Motor neuron (in vitro differentiated cells): ENCODE data around the gene FRMD4B. TPM values are rescaled to one million over a fixed set of nuclear protein-coding genes. Genes with fewer than 3 reads are reported as not detected.
"Not testable (repeated sequence)": the region's sequence is repeated elsewhere in the genome, so short reads cannot be mapped to it uniquely, and the experiment has no call there.

ENCODE experiments used
- ATAC-seq, 8 experiments: fragments of 200-7000 bp; cut with Tn5 transposase; replicated peaks in 6 of 8; 2 replicates each; pipeline ENCODE4 v1.8.0; 2021; ENCODE audit warnings: mild to moderate bottlenecking in 8 of 8, moderate library complexity in 8 of 8
- H3K27ac ChIP-seq, 2 donors: fragments of 250-450 bp; sonication (Bioruptor Pico); 2 replicates each; pipeline ENCODE4 v1.9.0; 2021; ENCODE audit warnings: antibody characterized with exemption in 2 of 2, mild to moderate bottlenecking in 2 of 2, moderate library complexity in 1 of 2
- H3K4me1 ChIP-seq, 2 donors: fragments of 250-450 bp; sonication (Bioruptor Pico); replicated peaks in 1 of 2; 2 replicates each; pipeline ENCODE4 v1.6.1; 2021; ENCODE audit warnings: antibody characterized with exemption in 2 of 2, mild to moderate bottlenecking in 2 of 2, moderate library complexity in 1 of 2
- H3K4me3 ChIP-seq, 5 donors: fragments of 250-450 bp; sonication (Bioruptor Pico); 2 replicates each; pipeline ENCODE4 v1.9.0; 2021; ENCODE audit warnings: antibody characterized with exemption in 5 of 5, mild to moderate bottlenecking in 5 of 5, moderate library complexity in 4 of 5
- WGBS, 10 experiments: fragments of 450-650 bp; shearing (Covaris generic); methylation state at CpG; one replicate each; pipeline ENCODE4 v1.0.0; 2022; 5-methylcytosine and 5-hydroxymethylcytosine counted together
- in situ Hi-C, 9 experiments: fragments of 400-800 bp; cut with MboI; loops; one replicate each; pipeline ENCODE4 v1.15.0; 2021; ENCODE audit warnings: low sequenced_read_pairs in 9 of 9, low pct_unique_long_range_greater_than_20kb in 2 of 9; ENCODE audit not compliant: unreplicated experiment in 9 of 9
- total RNA-seq, 8 experiments: library from RNA; unstranded; fragments of 300-600 nt; gene quantifications; 2 replicates each; pipeline versions ENCODE4 v1.2.3 to v1.2.4, GENCODE V29; 2022

FRMD4B gene
- total RNA-seq, 8 experiments from 2014 or later: 1.1 to 57.3 (median 16.0) TPM

DNA sequence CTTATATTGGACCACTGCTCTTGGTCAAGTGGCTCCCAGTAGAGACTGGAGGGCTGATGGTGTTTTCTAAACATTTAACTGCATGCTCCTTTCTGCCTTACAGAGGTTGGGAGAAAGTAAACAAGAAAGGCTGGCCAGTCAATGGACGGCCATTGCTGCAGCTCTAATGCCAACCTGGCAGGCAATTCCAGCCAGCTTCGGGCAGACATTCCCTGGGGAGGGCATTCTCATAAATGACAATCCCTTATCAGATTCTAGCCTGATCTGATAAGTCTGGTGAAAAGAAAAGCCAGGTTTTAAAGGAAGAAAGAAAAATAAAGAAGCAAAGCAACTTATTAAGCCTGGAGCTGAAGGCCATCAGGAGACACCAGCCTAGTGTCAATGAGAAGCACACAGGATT, 60.7 kb downstream of the FRMD4B start:
- Histone ChIP-seq H3K27ac (no peak overlapping the region), H3K4me1 (peaks cover 2 to 4% of the 10 kb centered on the region in 2 donors), H3K4me3 (no peak overlapping the region)
- in situ Hi-C loops: loop anchor here in 1 of 9 experiments (10.0 kb wide), 1 partner anchor 100 kb away; no protein-coding TSS in a partner anchor
- 13 to 100% (median 80%) methylated on average over 1 to 2 of the region's 2 CpGs for WGBS, 10 experiments
- ATAC-seq: no peak

DNA sequence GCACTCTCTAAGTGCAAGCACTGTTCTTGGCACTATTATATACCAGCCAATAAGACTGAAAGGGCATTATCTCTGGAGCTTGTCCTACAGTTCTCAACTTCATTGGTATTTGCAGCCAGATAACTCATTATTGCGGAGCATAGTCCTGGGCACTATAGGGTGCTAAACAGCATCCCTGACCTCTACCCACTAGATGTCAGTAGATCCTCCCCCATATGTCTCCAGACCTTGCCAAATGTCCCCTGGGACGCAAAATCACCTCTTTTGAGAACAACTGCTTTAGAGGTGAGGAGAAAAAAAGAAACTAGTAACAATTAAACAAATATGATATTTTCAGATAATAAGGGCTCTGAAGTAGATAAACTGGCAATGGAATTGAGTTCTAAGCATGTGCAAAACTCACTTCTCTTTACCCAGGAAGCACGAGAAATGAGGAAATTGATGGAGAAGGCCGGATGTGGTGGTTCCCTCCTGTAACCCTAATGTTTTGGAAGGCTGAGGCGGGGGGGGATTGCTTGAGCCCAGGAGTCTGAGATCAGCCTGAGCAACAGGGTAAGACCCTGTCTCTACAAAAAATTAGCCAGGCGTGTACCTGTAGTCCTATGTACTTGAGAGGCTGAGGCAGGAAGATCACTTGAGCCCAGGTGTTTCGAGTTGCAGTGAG, 61.4 kb downstream of the FRMD4B start:
- peaks cover 2 to 4% of the 10 kb centered on the region in 2 donors for H3K4me1 ChIP-seq
- 54 to 100% (median 86%) methylated on average over 1 to 6 of the region's 7 CpGs; no CpG with 5 or more reads in 1 of the 10 experiments for WGBS, 10 experiments
- in situ Hi-C loops: loop anchor here in 5 of 9 experiments (10.0 to 25.0 kb wide), 3 partner anchors 100 to 338 kb away; no protein-coding TSS in a partner anchor

GRCh38 chr3:69323941-69324340, 61.9 kb downstream of the FRMD4B start:
- in situ Hi-C loops: loop anchor here in 5 of 9 experiments (10.0 to 25.0 kb wide), 3 partner anchors 101 to 338 kb away; no protein-coding TSS in a partner anchor
- H3K27ac ChIP-seq: no peak overlapping the region
- no peak overlapping the region for H3K4me3 ChIP-seq
- WGBS, 10 experiments: 60 to 100% (median 82%) methylated on average over 1 of the region's 1 CpG; no CpG with 5 or more reads in 6 of the 10 experiments
- H3K4me1 ChIP-seq: peaks cover 2 to 4% of the 10 kb centered on the region in 2 donors
- ATAC-seq: peak in 3 of 8 experiments; percentile 29 to 50 (median 48)

More for the DNA sequence above, 61.4 kb downstream of the FRMD4B start:
- ATAC-seq: peak in 3 of 8 experiments; percentile 9 to 73 (median 26)
- H3K4me3 ChIP-seq: no peak overlapping the region
- H3K27ac ChIP-seq: no peak overlapping the region

GRCh38 chr3:69322512-69322911, 63.4 kb downstream of the FRMD4B start:
- in situ Hi-C loops: loop anchor here in 5 of 9 experiments (10.0 to 25.0 kb wide), 3 partner anchors 102 to 340 kb away; no protein-coding TSS in a partner anchor
- not testable (repeated sequence) for H3K4me3 ChIP-seq, H3K4me1 ChIP-seq, H3K27ac ChIP-seq, ATAC-seq
- WGBS, 10 experiments: 0 to 100% (median 87%) methylated on average over 1 to 4 of the region's 4 CpGs; no CpG with 5 or more reads in 4 of the 10 experiments

DNA sequence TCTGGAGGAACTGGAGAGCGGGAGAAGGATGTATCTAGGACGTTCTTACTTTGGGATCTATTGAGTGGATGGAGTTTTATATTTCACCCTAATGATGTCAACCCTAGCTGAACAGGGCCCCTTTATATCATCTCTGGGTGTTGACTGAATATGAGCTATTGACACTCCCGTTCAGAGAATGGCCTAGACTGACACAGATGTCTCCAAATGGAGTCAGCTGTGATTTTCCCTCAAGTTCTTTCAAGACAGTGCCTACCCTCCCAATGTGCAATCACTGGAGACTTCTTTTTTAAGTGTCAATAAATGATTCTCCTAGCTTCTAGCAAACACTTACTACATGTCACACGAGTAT, 63.8 kb downstream of the FRMD4B start:
- no peak overlapping the region for H3K27ac ChIP-seq
- peaks cover 2 to 4% of the 10 kb centered on the region in 2 donors for H3K4me1 ChIP-seq
- WGBS, 10 experiments: 14 to 100% (median 90%) methylated on average over 1 to 4 of the region's 4 CpGs; no CpG with 5 or more reads in 1 of the 10 experiments
- peak in 1 of 8 experiments; percentile 40 for ATAC-seq
- no peak overlapping the region for H3K4me3 ChIP-seq
- in situ Hi-C loops: loop anchor here in 5 of 9 experiments (10.0 to 25.0 kb wide), 3 partner anchors 103 to 340 kb away; no protein-coding TSS in a partner anchor

DNA sequence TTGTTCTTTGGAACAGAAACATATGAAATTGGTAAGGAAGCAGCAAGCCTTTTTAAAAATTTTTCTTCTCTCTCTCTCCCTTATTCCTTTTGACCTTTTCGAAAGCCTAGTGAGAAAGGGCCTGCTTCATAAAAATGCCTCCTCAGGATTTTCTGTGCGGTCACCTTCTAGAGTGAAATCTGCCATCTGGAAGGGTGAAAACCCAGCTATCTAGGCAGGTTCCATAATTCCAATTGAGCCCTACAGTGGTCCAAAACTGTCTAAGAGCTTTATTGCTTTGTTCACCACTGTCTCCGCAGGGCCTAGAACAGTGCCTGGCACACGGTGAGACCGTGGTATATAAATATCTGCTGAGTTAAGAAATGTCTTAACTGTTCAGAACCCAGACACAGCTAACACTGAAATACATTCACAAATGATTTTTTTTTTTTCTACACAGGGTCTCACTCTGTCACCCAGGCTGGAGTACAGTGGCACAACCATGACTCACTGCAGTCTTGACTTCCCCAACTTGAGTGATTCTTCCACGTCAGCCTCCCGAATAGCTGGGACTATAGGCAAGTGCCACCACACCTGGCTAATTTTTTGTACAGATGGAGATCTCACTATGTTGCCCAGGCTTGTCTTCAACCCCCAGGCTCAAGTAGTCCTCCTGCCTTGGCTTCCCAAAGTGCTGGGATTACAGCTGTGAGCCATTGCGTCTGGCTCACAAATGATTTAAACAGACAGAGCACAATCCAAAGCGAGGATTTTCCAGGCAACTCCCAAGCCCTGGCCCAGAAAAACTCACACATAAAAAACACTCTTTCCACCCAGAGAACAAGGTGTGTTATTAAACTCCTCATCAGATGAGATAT, 64.4 kb downstream of the FRMD4B start:
- Histone ChIP-seq H3K4me1 (peaks cover 2 to 4% of the 10 kb centered on the region in 2 donors), H3K27ac (no peak overlapping the region), H3K4me3 (no peak overlapping the region)
- in situ Hi-C loops: loop anchor here in 5 of 9 experiments (10.0 to 25.0 kb wide), 3 partner anchors 103 to 341 kb away; no protein-coding TSS in a partner anchor
- WGBS, 10 experiments: 89 to 100% (median 99%) methylated on average over 1 to 9 of the region's 9 CpGs
- no peak for ATAC-seq

GRCh38 chr3:69320871-69321271, 65.0 kb downstream of the FRMD4B start:
- no peak overlapping the region for H3K4me3 ChIP-seq
- no peak for ATAC-seq
- peaks cover 2 to 4% of the 10 kb centered on the region in 2 donors for H3K4me1 ChIP-seq
- no peak overlapping the region for H3K27ac ChIP-seq
- in situ Hi-C loops: loop anchor here in 5 of 9 experiments (10.0 to 25.0 kb wide), 3 partner anchors 104 to 341 kb away; no protein-coding TSS in a partner anchor
- 40 to 96% (median 83%) methylated on average over 1 to 3 of the region's 4 CpGs; no CpG with 5 or more reads in 3 of the 10 experiments for WGBS, 10 experiments

GRCh38 chr3:69319652-69320051, 66.2 kb downstream of the FRMD4B start:
- in situ Hi-C loops: loop anchor here in 5 of 9 experiments (10.0 to 25.0 kb wide), 4 partner anchors 105 to 343 kb away; no protein-coding TSS in a partner anchor
- 11 to 100% (median 94%) methylated on average over 1 to 4 of the region's 4 CpGs for WGBS, 10 experiments
- H3K27ac ChIP-seq: no peak overlapping the region
- peaks cover 2 to 4% of the 10 kb centered on the region in 2 donors for H3K4me1 ChIP-seq
- H3K4me3 ChIP-seq: no peak overlapping the region
- ATAC-seq: no peak

- in situ Hi-C loops: loop anchor here in 5 of 9 experiments (10.0 to 25.0 kb wide), 3 partner anchors 156 to 344 kb away; no protein-coding TSS in a partner anchor
- no peak for ATAC-seq
- Histone ChIP-seq H3K4me3 (no peak overlapping the region), H3K27ac (no peak overlapping the region), H3K4me1 (no peaks in the 10 kb centered on the region)
- WGBS, 10 experiments: 83 to 100% (median 100%) methylated on average over 1 to 5 of the region's 5 CpGs; no CpG with 5 or more reads in 5 of the 10 experiments
These were observed 67.5 kb downstream of the FRMD4B start for GRCh38 chr3:69318410-69318809.

DNA sequence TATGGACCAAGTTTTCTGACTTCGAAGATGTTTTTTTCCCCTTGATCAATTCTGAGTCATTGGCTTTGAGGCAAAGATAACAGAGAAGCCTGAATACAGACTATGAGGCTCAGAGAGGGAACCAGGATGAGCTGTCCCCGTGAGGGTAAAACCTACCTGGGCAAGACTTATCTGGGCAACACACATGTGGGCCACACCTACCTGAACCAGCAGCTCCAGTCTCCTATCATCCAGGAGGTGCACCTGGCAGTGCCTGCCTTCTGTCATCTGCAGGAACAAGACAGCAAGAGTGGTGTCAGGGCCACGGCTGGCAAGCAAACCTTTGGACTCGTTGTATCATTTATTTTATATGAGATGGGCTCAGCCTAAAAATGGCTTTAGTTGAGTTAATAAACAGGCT, 72.6 kb downstream of the FRMD4B start:
- in situ Hi-C loops: loop anchor here in 5 of 9 experiments (10.0 to 25.0 kb wide), 3 partner anchors 151 to 349 kb away; no protein-coding TSS in a partner anchor
- no peak overlapping the region for H3K27ac ChIP-seq
- WGBS, 10 experiments: 17 to 100% (median 68%) methylated on average over 1 to 4 of the region's 4 CpGs; no CpG with 5 or more reads in 4 of the 10 experiments
- no peak for ATAC-seq
- no peaks in the 10 kb centered on the region for H3K4me1 ChIP-seq
- no peak overlapping the region for H3K4me3 ChIP-seq

GRCh38 chr3:69309814-69310213, 76.1 kb downstream of the FRMD4B start:
- in situ Hi-C loops: loop anchor here in 5 of 9 experiments (10.0 to 25.0 kb wide), 4 partner anchors 145 to 352 kb away; no protein-coding TSS in a partner anchor
- WGBS, 10 experiments: 40 to 97% (median 62%) methylated on average over 1 to 3 of the region's 3 CpGs; no CpG with 5 or more reads in 3 of the 10 experiments

More at GRCh38 chr3:69309814-69310213, 76.1 kb downstream of the FRMD4B start:
- peak in 5 of 8 experiments; percentile 44 to 75 (median 59) for ATAC-seq
- no peak overlapping the region for H3K4me3 ChIP-seq
- no peak overlapping the region for H3K27ac ChIP-seq
- no peaks in the 10 kb centered on the region for H3K4me1 ChIP-seq
